ENCODE data around the gene MACROH2A2. TPM values are rescaled to one million over a fixed set of nuclear protein-coding genes. Genes with fewer than 3 reads are reported as not detected.
"Not testable (repeated sequence)": the region's sequence is repeated elsewhere in the genome, so short reads cannot be mapped to it uniquely, and the experiment has no call there.

MACROH2A2 gene
- total RNA-seq, 1 donor: 10.0 TPM

DNA sequence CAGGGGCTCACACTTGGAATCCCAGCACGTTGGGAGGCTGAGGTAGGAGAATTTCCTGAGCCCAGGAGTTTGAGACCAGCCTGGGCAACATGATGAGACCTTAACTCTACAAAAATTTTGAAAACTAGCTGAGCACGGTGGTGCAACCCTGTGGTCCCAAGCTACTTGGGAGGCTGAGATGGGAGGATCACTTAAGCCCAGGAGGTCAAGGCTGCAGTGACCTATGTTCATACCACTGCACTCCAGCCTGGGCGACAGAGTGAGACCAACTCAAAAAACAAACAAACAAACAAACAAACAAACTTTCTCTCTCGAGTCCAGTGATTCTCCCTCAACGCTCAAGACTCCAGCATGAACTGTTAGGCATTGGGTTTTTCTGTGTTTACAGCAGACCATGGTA, 95.9 kb downstream of the MACROH2A2 start:
- H3K4me3 ChIP-seq (ENCODE audit: low read depth, low read length): no peak overlapping the region
- DNase-seq (ENCODE audit: low read depth): no peak
- TF ChIP-seq, protein P1, sequence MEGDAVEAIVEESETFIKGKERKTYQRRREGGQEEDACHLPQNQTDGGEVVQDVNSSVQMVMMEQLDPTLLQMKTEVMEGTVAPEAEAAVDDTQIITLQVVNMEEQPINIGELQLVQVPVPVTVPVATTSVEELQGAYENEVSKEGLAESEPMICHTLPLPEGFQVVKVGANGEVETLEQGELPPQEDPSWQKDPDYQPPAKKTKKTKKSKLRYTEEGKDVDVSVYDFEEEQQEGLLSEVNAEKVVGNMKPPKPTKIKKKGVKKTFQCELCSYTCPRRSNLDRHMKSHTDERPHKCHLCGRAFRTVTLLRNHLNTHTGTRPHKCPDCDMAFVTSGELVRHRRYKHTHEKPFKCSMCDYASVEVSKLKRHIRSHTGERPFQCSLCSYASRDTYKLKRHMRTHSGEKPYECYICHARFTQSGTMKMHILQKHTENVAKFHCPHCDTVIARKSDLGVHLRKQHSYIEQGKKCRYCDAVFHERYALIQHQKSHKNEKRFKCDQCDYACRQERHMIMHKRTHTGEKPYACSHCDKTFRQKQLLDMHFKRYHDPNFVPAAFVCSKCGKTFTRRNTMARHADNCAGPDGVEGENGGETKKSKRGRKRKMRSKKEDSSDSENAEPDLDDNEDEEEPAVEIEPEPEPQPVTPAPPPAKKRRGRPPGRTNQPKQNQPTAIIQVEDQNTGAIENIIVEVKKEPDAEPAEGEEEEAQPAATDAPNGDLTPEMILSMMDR (IDR thresholded peaks at IDR 0.05; ENCODE audit: insufficient read depth, low read length): no peak

DNA sequence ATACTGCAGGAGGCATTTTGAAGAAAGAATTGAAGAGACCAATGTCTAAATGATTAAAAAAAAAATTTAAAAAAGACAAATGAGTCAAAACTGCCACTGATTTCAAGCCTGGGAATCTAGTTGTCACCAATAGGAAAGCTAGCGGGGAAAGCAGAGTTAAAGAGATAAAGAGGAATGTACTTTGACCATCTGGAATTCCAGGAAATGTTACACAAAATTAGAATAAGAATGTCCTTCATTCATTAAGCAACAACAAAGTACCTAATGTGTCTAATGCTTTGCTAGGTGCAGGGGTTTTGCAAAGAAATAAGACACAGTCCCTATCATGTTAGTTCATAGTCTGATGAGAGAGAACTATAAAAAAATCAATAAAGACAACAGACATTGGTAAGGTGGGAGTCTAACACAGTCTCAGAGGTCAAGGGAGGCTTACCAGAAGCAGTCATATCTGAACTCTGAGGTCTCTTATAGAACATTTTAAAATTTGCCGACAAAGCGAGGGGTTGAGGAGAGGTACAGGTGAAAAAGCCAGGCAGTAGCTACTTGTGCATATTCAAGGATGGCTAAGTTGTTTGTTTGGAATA, 102.7 kb downstream of the MACROH2A2 start:
- H3K4me3 ChIP-seq (ENCODE audit: low read depth, low read length): no peak overlapping the region
- DNase-seq (ENCODE audit: low read depth): no peak
- TF ChIP-seq, protein P1 (IDR thresholded peaks at IDR 0.05; ENCODE audit: insufficient read depth, low read length): no peak

DNA sequence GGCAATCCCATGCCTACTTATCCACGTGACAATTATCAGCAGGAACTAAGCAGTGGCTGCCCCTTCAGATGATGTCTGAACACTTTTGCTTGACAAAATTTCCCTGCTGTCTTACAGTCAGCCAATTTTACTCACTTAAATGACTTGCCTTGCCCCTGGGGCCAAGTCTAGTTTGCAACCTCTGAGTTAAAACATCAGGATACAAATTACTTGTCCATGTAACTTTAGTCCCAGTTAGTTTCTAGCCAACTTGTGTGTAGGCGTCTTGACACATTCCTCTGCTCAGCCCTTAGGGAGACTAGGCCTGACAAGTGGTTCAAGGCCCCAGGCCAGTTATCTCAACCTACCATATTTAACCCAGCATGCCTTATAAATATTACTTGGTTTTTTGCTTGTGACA, 105.5 kb downstream of the MACROH2A2 start:
- no peak overlapping the region for H3K4me3 ChIP-seq (ENCODE audit: low read depth, low read length)
- TF ChIP-seq, protein P1 (IDR thresholded peaks at IDR 0.05; ENCODE audit: insufficient read depth, low read length): no peak
- peak; percentile 42 for DNase-seq (ENCODE audit: low read depth)

DNA sequence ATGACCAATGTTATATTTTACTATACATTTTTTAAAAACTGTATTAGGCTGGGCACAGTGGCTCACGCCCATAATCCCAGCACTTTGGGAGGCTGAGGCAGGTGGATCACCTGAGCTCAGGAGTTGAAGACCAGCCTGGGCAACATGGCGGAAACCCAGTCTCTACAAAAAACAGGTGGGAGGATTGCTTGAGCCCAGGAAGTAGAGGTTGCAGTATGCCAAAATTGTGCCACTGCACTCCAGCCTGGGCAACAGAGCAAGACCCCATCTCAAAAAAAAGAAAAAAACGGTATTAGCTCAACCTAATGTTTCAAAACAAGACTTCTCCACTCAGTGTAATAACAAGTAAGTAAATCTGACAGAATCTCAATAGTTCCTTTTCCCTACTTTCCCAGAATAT, 106.7 kb downstream of the MACROH2A2 start:
- not testable (repeated sequence) for H3K4me3 ChIP-seq (ENCODE audit: low read depth, low read length); DNase-seq (ENCODE audit: low read depth)

DNA sequence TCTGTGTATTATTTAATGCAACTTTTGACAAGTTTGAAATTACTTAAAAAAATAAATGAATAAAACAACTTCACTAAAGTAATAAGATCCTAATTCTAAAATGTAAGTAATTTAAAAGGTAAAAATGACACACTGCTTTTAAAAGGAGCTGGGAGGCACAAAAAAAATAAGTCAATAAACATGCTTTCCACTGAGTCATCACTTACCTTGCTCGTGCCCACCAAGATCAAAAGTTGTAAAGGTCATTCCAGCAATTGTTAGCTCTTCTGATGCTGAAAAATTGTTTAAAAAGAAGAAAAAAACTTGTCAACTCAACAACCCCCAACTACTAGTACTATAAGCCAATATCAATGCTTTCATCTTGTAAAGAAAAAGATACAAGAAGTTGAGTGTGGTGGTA, 108.2 kb downstream of the MACROH2A2 start:
- DNase-seq (ENCODE audit: low read depth): no peak
- TF ChIP-seq, protein P1 (IDR thresholded peaks at IDR 0.05; ENCODE audit: insufficient read depth, low read length): no peak
- no peak overlapping the region for H3K4me3 ChIP-seq (ENCODE audit: low read depth, low read length)

Other genes with a start within 250 kb of the MACROH2A2 start
- gene AIFM2, start 80.0 kb downstream of the MACROH2A2 start, total RNA-seq (ENCODE audit: low replicate concordance): 2.5 and 7.3 TPM in 2 replicates
- 9.7 and 20.0 TPM in 2 replicates for gene TYSND1, start 93.9 kb downstream of the MACROH2A2 start, total RNA-seq (ENCODE audit: low replicate concordance)
- 145 and 209 TPM in 2 replicates for gene SAR1A, start 117.7 kb downstream of the MACROH2A2 start, total RNA-seq (ENCODE audit: low replicate concordance)
- 197 and 394 TPM in 2 replicates for gene PPA1, start 180.6 kb downstream of the MACROH2A2 start, total RNA-seq (ENCODE audit: low replicate concordance)
- gene NPFFR1, start 231.2 kb downstream of the MACROH2A2 start, total RNA-seq (ENCODE audit: low replicate concordance): not detected in 2 replicates

Data from fibroblast of the aortic adventitia (primary cell).